H1 (cell line): ENCODE results near the gene TNFAIP1. TPM values are rescaled to one million over a fixed set of nuclear protein-coding genes. Genes with fewer than 3 reads are reported as not detected.

Source experiments
- CTCF ChIA-PET: fragments of 300-600 bp; sonication (Branson Sonifier 250); formaldehyde crosslinking; loops from one replicate; lab custom pipeline; 2021; ENCODE audit not compliant: partially characterized antibody; lab: Charles Lee
- POLR2A ChIA-PET: fragments of 300-600 bp; sonication (Branson Sonifier 250); formaldehyde crosslinking; loops from one replicate; lab custom pipeline; 2021; ENCODE audit warnings: inconsistent platforms; ENCODE audit not compliant: partially characterized antibody; lab: Charles Lee
- DNase-seq, 2 experiments: peaks; one replicate each; pipeline versions ENCODE4 v3.0.0 to v3.0.0-alpha.2; 2010 to 2022; ENCODE audit warnings: low spot score in 2 of 2, low read depth in 1 of 2, mixed read lengths in 1 of 2
- FAIRE-seq: peaks from 2 replicates; lab custom pipeline; 2011; peaks lifted over from hg19 to GRCh38; lab: Jason Lieb, UNC
- H2AFZ ChIP-seq: 2 replicates; pipeline ENCODE4 v1.8.1; 2012; ENCODE audit warnings: low read length, inconsistent platforms
- H2AK5ac ChIP-seq: 2 replicates; pipeline ENCODE4 v1.6.1; 2013; ENCODE audit warnings: low read depth, low read length
- H2BK120ac ChIP-seq: replicated peaks from 2 replicates; pipeline ENCODE3; 2013; ENCODE audit warnings: low read depth, low read length, inconsistent platforms
- H2BK12ac ChIP-seq: 2 replicates; pipeline ENCODE4 v1.6.1; 2013; ENCODE audit warnings: low read depth, low read length
- H2BK15ac ChIP-seq: 2 replicates; pipeline ENCODE4 v1.6.1; 2013; ENCODE audit warnings: low read length
- H2BK20ac ChIP-seq: 2 replicates; pipeline ENCODE4 v1.6.1; 2013; ENCODE audit warnings: low read length
- H2BK5ac ChIP-seq: 2 replicates; pipeline ENCODE4 v1.6.1; 2013; ENCODE audit warnings: low read depth, low read length
- H3K14ac ChIP-seq: 2 replicates; pipeline ENCODE4 v1.6.1; 2013; ENCODE audit warnings: inconsistent platforms; ENCODE audit not compliant: insufficient read length
- H3K18ac ChIP-seq: 2 replicates; pipeline ENCODE4 v1.6.1; 2013; ENCODE audit warnings: low read length; ENCODE audit errors: extremely low read depth
- H3K23ac ChIP-seq: 2 replicates; pipeline ENCODE4 v1.6.1; 2013; ENCODE audit warnings: inconsistent platforms; ENCODE audit not compliant: insufficient read length
- H3K23me2 ChIP-seq: 2 replicates; pipeline ENCODE4 v1.6.1; 2013; ENCODE audit warnings: low read depth, low read length
- H3K27ac ChIP-seq: 2 replicates; pipeline ENCODE4 v1.6.1; 2011; ENCODE audit warnings: low read depth, low read length, inconsistent platforms
- H3K27me3 ChIP-seq, 4 experiments: replicated peaks in 1 of 4; 1 replicate in 1 of 4; 2 replicates in 3 of 4; pipeline versions ENCODE4 v1.6.1 to v1.8.1; 2011 to 2013; ENCODE audit warnings: low read length in 3 of 4, mild to moderate bottlenecking in 3 of 4, inconsistent platforms in 2 of 4, mixed read lengths in 2 of 4, moderate library complexity in 1 of 4; ENCODE audit not compliant: control insufficient read depth in 3 of 4, insufficient read depth in 3 of 4; ENCODE audit errors: extremely low read depth in 1 of 4
- H3K36me3 ChIP-seq, 4 experiments: 2 replicates each; pipeline versions ENCODE4 v1.6.1 to v1.8.1; 2011 to 2013; ENCODE audit warnings: mild to moderate bottlenecking in 4 of 4, low read length in 3 of 4, moderate library complexity in 2 of 4, control low read depth in 1 of 4, inconsistent platforms in 1 of 4; ENCODE audit not compliant: insufficient read depth in 4 of 4, control insufficient read depth in 2 of 4
- H3K4ac ChIP-seq: replicated peaks from 2 replicates; pipeline ENCODE3; 2013; ENCODE audit warnings: low read length, low read depth, mixed read lengths, inconsistent platforms; ENCODE audit not compliant: insufficient read length
- H3K4me1 ChIP-seq, 4 experiments: replicated peaks in 1 of 4; 1 replicate in 1 of 4; 2 replicates in 3 of 4; pipeline versions ENCODE4 v1.6.1 to v1.8.1; 2011 to 2013; ENCODE audit warnings: low read length in 3 of 4, inconsistent platforms in 2 of 4, mixed read lengths in 1 of 4; ENCODE audit not compliant: insufficient read depth in 4 of 4, control insufficient read depth in 3 of 4
- H3K4me2 ChIP-seq, 2 experiments: 2 replicates each; pipeline versions ENCODE4 v1.6.1 to v1.8.1; 2011 to 2013; ENCODE audit warnings: low read depth in 2 of 2, low read length in 2 of 2, control low read depth in 1 of 2, inconsistent platforms in 1 of 2, mild to moderate bottlenecking in 1 of 2; ENCODE audit not compliant: insufficient read depth in 1 of 2
- H3K4me3 ChIP-seq, 4 experiments: fragments of 200-600, 300-600 bp in 1 of 4; sonication (generic), shearing (Covaris generic), sonication (Bioruptor Twin) in 1 of 4; 2 replicates each; pipeline versions ENCODE4 v1.5.1 to v1.8.1; 2011 to 2016; ENCODE audit warnings: low read length in 4 of 4, low read depth in 3 of 4, control low read depth in 2 of 4, inconsistent platforms in 2 of 4, mild to moderate bottlenecking in 2 of 4, mixed read lengths in 1 of 4, moderate library complexity in 1 of 4; ENCODE audit not compliant: insufficient read depth in 2 of 4; ENCODE audit errors: extremely low read depth in 1 of 4
- H3K56ac ChIP-seq: replicated peaks from 2 replicates; pipeline ENCODE3; 2013; ENCODE audit warnings: low read depth, mild to moderate bottlenecking, mixed read lengths, low read length, inconsistent platforms; ENCODE audit not compliant: insufficient read length
- H3K79me1 ChIP-seq: 2 replicates; pipeline ENCODE4 v1.6.1; 2013; ENCODE audit warnings: low read depth, low read length, control low read depth
- H3K79me2 ChIP-seq, 2 experiments: 2 replicates each; pipeline versions ENCODE4 v1.6.1 to v1.8.1; 2012 to 2013; ENCODE audit warnings: low read length in 2 of 2, mild to moderate bottlenecking in 2 of 2, inconsistent platforms in 1 of 2; ENCODE audit not compliant: insufficient read depth in 2 of 2, control insufficient read depth in 1 of 2
- H3K9ac ChIP-seq, 4 experiments: replicated peaks in 1 of 4; 1 replicate in 1 of 4; 2 replicates in 3 of 4; pipeline versions ENCODE4 v1.6.1 to v1.8.1; 2011 to 2013; ENCODE audit warnings: low read depth in 3 of 4, low read length in 3 of 4, control low read depth in 2 of 4, mild to moderate bottlenecking in 2 of 4, moderate library complexity in 2 of 4, inconsistent platforms in 1 of 4; ENCODE audit errors: extremely low read depth in 1 of 4
- H3K9me3 ChIP-seq, 2 experiments: 2 replicates each; pipeline versions ENCODE4 v1.6.1 to v1.8.1; 2012 to 2013; ENCODE audit warnings: mild to moderate bottlenecking in 2 of 2, moderate library complexity in 2 of 2, control low read depth in 1 of 2, inconsistent platforms in 1 of 2, low read depth in 1 of 2, low read length in 1 of 2, mixed read lengths in 1 of 2; ENCODE audit not compliant: insufficient read depth in 2 of 2
- H4K20me1 ChIP-seq, 2 experiments: replicated peaks in 1 of 2; 2 replicates each; pipeline versions ENCODE3 to v1.8.1; 2011 to 2013; ENCODE audit warnings: inconsistent platforms in 2 of 2, low read length in 2 of 2, mild to moderate bottlenecking in 1 of 2; ENCODE audit not compliant: insufficient read depth in 2 of 2, control insufficient read depth in 1 of 2
- H4K5ac ChIP-seq: 2 replicates; pipeline ENCODE4 v1.6.1; 2013; ENCODE audit warnings: low read length, low read depth, mixed read lengths, inconsistent platforms; ENCODE audit not compliant: insufficient read length
- H4K8ac ChIP-seq: 2 replicates; pipeline ENCODE4 v1.8.0; 2013; ENCODE audit warnings: mild to moderate bottlenecking, moderate library complexity, low read length, inconsistent platforms; ENCODE audit not compliant: insufficient read depth; ENCODE audit errors: extremely low read depth
- H4K91ac ChIP-seq: replicated peaks from 2 replicates; pipeline ENCODE3; 2013; ENCODE audit warnings: low read length, mixed read lengths, inconsistent platforms; ENCODE audit not compliant: insufficient read length
- BCL11A ChIP-seq, 2 experiments: IDR thresholded peaks; one replicate each; pipeline ENCODE4 v1.6.1; 2011; ENCODE audit warnings: low read depth in 2 of 2, low read length in 2 of 2, mild to moderate bottlenecking in 2 of 2
- JUN ChIP-seq: IDR thresholded peaks from 2 replicates; pipeline ENCODE4 v1.6.1; 2011; ENCODE audit warnings: low read depth, mild to moderate bottlenecking, improper control_type of control experiment, low read length
- RAD21 ChIP-seq, 2 experiments: IDR thresholded peaks in 1 of 2; conservative IDR thresholded peaks in 1 of 2; 2 replicates each; pipeline ENCODE4 v1.6.1; 2011; ENCODE audit warnings: low read depth in 2 of 2, low read length in 2 of 2, improper control_type of control experiment in 1 of 2, inconsistent platforms in 1 of 2, mild to moderate bottlenecking in 1 of 2, moderate library complexity in 1 of 2
- RXRA ChIP-seq: IDR thresholded peaks from 2 replicates; pipeline ENCODE4 v1.6.1; 2011; ENCODE audit warnings: low read depth, mild to moderate bottlenecking, low read length, moderate library complexity; ENCODE audit not compliant: insufficient read depth
- SP2 ChIP-seq: IDR thresholded peaks from 2 replicates; pipeline ENCODE4 v1.6.1; 2012; ENCODE audit warnings: mild to moderate bottlenecking, low read length, inconsistent platforms
- SP4 ChIP-seq: IDR thresholded peaks from 2 replicates; pipeline ENCODE4 v1.6.1; 2012; ENCODE audit warnings: low read length, inconsistent platforms
- SRF ChIP-seq: IDR thresholded peaks from 2 replicates; pipeline ENCODE4 v1.6.1; 2011; ENCODE audit warnings: mild to moderate bottlenecking, low read depth, low read length, moderate library complexity
- TBP ChIP-seq: IDR thresholded peaks from 2 replicates; pipeline ENCODE4 v1.6.1; 2011; ENCODE audit warnings: low read depth, low read length, improper control_type of control experiment
- WGBS, 2 experiments: shearing (Covaris generic) in 1 of 2; methylation state at CpG; one replicate each; pipeline versions ENCODE4 v1.1.6 to v1.1.7; 2013 to 2015; ENCODE audit warnings: low lambda C conversion rate in 2 of 2, mixed read lengths in 2 of 2, inconsistent platforms in 1 of 2, low coverage in 1 of 2, missing lambda C conversion rate in 1 of 2; ENCODE audit not compliant: insufficient replicate concordance in 2 of 2, insufficient coverage in 1 of 2, insufficient read length in 1 of 2; ENCODE audit errors: extremely low coverage in 1 of 2, missing lambda C conversion rate in 1 of 2; 5-methylcytosine and 5-hydroxymethylcytosine counted together
- polyA plus RNA-seq, 7 experiments: library from polyadenylated mRNA; depleted of rRNA in 3 of 7; stranded (reverse) in 5 of 7; unstranded in 2 of 7; fragments of >200 nt in 5 of 7; fragments of 200-250 nt in 2 of 7; gene quantifications; 1 replicate in 5 of 7; 2 replicates in 1 of 7; 4 replicates in 1 of 7; pipeline versions ENCODE4 v1.2.1 to v1.2.3, GENCODE V29; 2011 to 2013; ENCODE audit warnings: missing spikeins in 2 of 7, mixed read lengths in 2 of 7
- total RNA-seq: library from RNA; stranded (reverse); fragmentation: NEBNext Ultra II Directional; extraction: Animal tissue kit (Norgen Biotek cat#: 25700); gene quantifications from 2 replicates; pipeline ENCODE4 v1.2.1, GENCODE V29; 2021
- TF ChIP-seq, protein P1 (sequence below): IDR thresholded peaks from 2 replicates; pipeline ENCODE4 v1.6.1; 2011; ENCODE audit warnings: low read depth, mild to moderate bottlenecking, low read length; ENCODE audit not compliant: insufficient read depth
- TF ChIP-seq, protein P2 (sequence below): IDR thresholded peaks from 2 replicates; pipeline ENCODE4 v1.6.1; 2012; ENCODE audit warnings: low read length, inconsistent platforms

Gene TNFAIP1
- total and polyA plus RNA-seq, 2 of the 8 experiments (the other 6 are each of a cell fraction or from before 2014, with no cell fraction given), result 16.9 to 19.5 TPM

DNA sequence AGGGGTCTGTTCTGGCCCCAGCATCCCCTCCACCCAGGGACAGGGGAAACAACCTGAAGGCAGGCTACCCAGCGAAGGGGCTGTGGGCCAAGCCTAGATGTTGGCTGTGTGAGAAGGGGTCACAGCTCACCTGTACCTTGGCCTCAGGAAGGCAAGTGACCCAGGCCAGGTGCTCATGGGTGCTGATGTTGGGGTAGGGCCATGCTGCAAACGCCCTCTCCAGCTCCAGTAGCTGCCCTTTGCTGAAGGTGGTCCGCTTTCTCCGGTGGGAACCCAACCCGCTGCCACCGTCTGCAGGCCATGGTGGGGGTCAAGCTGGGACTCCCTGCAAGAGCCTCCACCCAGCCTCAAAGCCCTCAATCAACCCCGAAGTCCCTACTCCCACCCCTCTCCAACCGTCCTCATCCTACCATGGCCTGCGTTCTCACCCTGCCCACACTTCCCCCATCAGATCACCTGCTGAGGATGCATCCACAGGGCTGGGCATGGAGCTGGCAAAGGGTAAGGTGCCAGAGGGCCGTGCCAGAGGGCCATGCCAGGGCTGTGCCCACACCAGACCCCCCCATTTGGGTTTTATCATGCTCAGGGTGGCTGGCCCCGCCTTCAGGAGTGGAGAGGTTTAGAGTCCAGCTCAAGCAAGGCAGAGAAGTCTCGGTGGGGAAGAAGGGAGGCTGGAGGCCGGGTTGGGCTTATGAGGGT, 29.3 kb downstream of the TNFAIP1 start, which contains the start of gene SEBOX:
SEBOX (minus strand) TSS at position 535 of the 699 bp plus-strand sequence; CDS start at position 487, 48 bp downstream.
- no peak within 1 kb of the TSS for H2BK12ac ChIP-seq
- H4K20me1 ChIP-seq, result no peaks in the 10 kb centered on the region
- H2BK15ac ChIP-seq, result no peak within 1 kb of the TSS
- no peak within 1 kb of the TSS for H2AFZ ChIP-seq
- no peak within 1 kb of the TSS for H3K4me3 ChIP-seq
- no peak within 1 kb of the TSS for H3K27ac ChIP-seq
- ChIA-PET POLR2A (interaction anchor here (0.9 to 12.7 kb wide), 5 partner anchors 6 to 185 kb away, joined by 3 to 103 read pairs (median 9); partner anchors contain the start of genes IFT20, POLDIP2 and TNFAIP1), CTCF (interaction anchor here (2.0 kb wide), 1 partner anchor 10 kb away, joined by 6 read pairs; no protein-coding TSS in a partner anchor)
- no peak within 1 kb of the TSS for H3K4ac ChIP-seq
- H4K5ac ChIP-seq, result no peak within 1 kb of the TSS
- peaks cover 7 to 19% (median 16%) of the 10 kb centered on the region in 4 experiments; a peak in 7 of 8 replicates for H3K36me3 ChIP-seq
- 91% methylated on average over 13 of the region's 13 CpGs; no CpG with 5 or more reads in 1 of the 2 experiments for WGBS, 2 experiments
- no peak within 1 kb of the TSS for H3K9ac ChIP-seq
- no peaks in the 10 kb centered on the region for H3K79me1 ChIP-seq
- H2AK5ac ChIP-seq, result no peak within 1 kb of the TSS
- no peak for FAIRE-seq
- no peak within 1 kb of the TSS for H3K23ac ChIP-seq
- no peak within 1 kb of the TSS for H2BK20ac ChIP-seq
- H3K27me3 ChIP-seq, result no peaks in the 10 kb centered on the region
- no peak within 1 kb of the TSS for H3K56ac ChIP-seq
- H3K79me2 ChIP-seq, result no peaks in the 10 kb centered on the region
- no peak within 1 kb of the TSS for H3K4me2 ChIP-seq
- H3K14ac ChIP-seq, result no peak within 1 kb of the TSS
- H4K91ac ChIP-seq, result no peak within 1 kb of the TSS
- no peaks in the 10 kb centered on the region for H3K9me3 ChIP-seq
- H2BK120ac ChIP-seq, result no peak within 1 kb of the TSS
- H3K4me1 ChIP-seq, result peaks cover 0 to 2% (median under 1%) of the 10 kb centered on the region in 4 experiments; a peak in 1 of 7 replicates
- H3K23me2 ChIP-seq, result no peaks in the 10 kb centered on the region
- no peak for DNase-seq
- H3K18ac ChIP-seq, result no peak within 1 kb of the TSS
- no peak within 1 kb of the TSS for H4K8ac ChIP-seq
- no peak within 1 kb of the TSS for H2BK5ac ChIP-seq
- TF ChIP-seq RXRA (no peak), SP2 (no peak), TBP (no peak), JUN (no peak), RAD21 (IDR thresholded peaks at IDR 0.05 in 1 of 2, conservative IDR thresholded peaks at IDR 0.05 in 1 of 2; ENCODE audit: low read depth in 2 of 2, low read length in 2 of 2) (no peak), SP4 (no peak), BCL11A (IDR thresholded peaks at IDR 0.05; ENCODE audit: low read depth in 2 of 2, low read length in 2 of 2) (no peak), SRF (no peak)
- TF ChIP-seq, protein P1, sequence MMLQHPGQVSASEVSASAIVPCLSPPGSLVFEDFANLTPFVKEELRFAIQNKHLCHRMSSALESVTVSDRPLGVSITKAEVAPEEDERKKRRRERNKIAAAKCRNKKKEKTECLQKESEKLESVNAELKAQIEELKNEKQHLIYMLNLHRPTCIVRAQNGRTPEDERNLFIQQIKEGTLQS, result no peak
- TF ChIP-seq, protein P2, sequence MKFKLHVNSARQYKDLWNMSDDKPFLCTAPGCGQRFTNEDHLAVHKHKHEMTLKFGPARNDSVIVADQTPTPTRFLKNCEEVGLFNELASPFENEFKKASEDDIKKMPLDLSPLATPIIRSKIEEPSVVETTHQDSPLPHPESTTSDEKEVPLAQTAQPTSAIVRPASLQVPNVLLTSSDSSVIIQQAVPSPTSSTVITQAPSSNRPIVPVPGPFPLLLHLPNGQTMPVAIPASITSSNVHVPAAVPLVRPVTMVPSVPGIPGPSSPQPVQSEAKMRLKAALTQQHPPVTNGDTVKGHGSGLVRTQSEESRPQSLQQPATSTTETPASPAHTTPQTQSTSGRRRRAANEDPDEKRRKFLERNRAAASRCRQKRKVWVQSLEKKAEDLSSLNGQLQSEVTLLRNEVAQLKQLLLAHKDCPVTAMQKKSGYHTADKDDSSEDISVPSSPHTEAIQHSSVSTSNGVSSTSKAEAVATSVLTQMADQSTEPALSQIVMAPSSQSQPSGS, result no peak
